Stimulated activated CD4-positive, alpha-beta T cell treated with anti-CD3 and anti-CD28 coated beads, Interleukin-4, amount 100 ng/mL, for 24 hours (primary cell): ENCODE measurements around the gene EPG5.

Source experiments
- DNase-seq: peaks from one replicate; pipeline ENCODE4 v3.0.0-alpha.2; 2020

The EPG5 gene

DNA sequence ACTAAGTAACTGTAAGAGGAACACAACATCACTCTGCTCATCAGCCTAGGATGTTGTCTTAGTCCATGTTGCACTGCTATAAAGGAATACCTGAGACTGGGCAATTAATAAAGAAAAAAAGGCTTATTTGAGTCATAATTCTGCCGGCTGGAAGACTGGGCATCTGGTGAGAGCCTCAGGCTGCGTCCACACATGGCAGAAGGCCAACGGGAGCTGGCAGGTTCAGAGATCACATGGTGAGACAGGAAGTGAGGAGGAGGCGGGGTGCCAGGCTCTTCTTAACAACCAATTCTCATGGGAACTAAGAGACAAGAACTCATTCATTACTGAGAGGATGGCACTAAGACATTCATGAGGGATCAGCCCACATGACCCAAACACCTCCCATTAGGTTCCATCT lies 46.8 kb downstream of the EPG5 start:
- no peak for DNase-seq

DNA sequence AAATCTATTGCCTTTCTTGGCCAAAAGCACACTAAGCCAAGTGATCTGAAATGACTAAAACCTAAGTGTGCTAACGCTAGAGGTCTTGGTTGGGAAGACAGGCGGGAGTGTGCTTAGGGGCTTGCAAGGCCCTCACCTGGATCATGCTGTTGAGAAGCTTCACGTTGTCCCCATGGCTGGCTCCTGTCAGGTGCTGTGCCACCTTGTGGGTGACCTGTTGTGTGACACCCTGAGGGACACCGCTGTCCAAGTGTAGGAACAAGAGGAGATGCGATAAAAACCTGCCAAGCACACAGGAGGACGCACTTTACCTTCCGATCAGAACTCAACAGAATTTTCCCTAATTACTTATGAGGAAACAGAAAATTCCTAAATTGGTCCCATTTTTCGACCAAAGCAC lies 50.8 kb downstream of the EPG5 start:
- no peak for DNase-seq

DNA sequence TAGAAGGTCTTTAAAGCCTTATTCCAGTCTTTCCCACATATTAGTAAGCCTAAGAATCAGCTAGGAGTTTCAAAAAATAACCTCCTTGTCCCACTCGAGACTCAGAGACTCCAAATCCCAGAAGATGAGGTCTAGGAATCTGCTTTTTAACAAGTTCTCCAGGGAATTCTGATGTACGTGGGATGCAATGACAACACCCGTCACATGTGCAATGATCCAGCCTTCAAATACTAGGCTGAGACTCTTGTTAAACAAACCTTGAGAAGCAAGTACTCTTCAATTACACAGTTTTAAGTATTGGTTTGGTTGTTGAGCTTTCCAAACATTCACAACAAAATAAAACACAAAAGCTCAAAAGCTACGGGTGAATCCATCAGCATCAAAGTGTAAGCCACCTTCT lies 53.9 kb downstream of the EPG5 start:
- DNase-seq: no peak

DNA sequence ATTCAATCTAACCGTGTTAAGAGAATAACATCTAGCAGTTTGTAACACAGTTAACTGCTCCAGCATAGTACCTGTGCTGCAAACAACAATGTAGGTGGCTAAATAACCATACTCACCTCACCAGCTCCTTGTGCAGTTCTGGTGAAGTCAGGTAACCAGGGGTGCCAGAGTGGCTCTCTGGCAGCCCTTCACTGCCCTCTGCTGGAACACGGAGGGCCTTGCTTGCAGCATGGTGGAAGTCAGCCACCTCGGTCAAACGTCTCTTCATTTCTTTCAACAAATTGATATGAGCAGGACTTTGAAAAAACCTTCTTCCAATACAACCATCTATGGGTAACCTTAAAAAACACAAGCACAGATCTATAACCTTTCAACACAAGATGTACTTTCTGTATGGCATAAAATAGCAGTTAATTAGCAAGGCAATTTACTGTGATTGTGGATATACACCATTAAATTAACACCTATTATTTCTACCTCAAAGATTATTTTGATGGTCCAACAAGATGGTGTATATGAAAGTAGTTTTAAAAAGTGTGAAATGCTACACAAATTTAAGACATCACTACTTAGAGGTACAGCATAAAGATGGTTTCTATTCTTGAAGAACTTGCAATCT lies 56.6 kb downstream of the EPG5 start:
- peak; percentile 74 for DNase-seq

DNA sequence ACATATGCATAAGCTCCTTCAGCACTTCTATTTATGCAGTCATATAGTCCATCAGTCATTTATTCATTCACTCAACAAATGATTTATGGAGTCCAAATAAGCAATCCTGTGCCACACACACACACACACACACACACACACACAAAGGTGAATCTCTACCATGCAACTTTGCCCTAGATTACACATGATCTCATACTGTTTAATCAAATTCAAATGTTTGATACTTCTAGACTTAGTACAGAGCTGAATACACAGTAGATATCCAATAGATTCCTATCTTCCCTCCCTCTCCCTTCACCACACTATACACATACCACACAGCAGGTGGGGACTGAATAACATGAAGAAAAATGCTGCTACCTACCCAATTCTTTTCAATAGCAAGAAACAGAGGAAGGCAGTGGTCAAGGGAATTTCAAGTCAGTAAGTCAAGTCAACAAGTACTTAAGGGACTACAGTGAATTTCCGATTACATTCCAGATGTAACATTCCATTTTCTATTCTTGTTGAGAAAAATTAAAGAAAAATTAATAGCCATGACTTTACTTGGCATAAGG lies 65.4 kb downstream of the EPG5 start:
- DNase-seq: no peak

DNA sequence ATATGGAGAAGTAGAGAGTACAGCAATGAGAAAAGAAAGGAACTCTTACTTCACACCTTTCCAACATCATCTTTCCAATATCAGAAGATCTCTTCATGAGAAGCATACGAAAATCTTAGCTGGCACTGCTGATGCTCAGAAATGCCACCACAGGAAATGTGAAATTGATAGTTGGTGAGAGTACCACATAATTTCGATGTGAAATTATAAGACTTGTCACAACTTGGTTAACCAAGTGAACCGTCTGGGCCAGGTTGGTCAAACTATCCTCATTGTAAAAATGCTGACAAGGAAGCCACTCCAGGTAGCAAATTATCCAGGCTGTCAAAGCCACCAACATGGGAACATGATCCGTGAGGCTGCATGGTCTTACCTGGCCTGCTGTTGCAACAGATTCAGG lies 66.5 kb downstream of the EPG5 start:
- DNase-seq: no peak

DNA sequence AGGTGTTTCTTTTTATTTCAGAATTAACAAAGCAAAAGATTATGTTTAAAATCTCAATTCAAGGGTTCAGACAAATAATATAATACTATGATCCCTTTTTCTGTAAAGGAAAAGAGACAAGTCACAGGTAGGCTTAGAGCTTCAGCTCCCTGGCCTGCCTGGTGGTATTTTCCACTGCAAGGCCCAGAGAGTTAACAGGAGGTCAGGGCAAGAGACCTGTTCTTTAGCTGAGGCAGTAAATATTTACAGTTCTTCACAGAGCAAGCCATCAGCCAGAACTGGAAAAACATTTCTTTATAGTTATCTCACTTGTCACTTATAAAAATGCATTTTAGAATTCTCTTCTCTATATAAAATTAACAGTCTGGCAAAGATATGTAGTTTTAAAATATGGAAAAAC lies 70.1 kb downstream of the EPG5 start:
- no peak for DNase-seq

DNA sequence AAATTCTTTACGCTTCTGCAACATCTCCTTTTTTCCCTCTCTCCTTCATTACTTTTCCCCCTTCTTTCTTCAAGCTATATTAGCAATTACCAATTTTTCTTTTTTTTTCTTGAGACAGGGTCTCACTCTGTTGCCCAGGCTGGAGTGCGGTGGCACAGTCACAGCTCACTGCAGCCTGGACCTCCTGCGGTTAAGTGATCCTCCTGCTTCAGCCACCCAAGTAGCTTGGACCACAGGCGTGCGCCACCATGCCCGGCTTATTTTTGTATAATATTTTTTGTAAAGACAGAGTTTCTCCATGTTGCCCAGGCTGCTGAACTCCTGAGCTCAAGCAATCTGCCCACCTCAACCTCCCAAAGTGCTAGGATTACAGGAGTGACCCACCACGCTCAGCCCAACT lies 70.7 kb downstream of the EPG5 start:
- DNase-seq: no peak

DNA sequence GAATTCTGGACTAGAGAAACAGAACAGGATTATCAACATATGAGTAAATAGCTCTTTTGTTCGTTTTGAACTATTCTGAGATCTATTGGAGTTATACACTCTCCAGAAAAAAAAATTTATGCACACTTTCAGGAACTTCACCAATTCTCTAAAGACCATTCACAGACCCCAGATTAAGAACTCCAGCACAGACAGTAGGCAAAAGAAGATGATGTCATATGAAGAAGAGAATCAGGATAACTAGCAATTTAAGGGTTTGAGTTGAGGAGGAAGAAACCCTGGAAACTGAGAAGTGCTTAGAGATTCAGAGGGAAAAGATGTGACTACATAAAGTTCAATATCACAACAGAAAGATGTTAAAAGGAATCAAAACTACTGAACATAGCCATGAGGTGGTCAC lies 71.8 kb downstream of the EPG5 start:
- no peak for DNase-seq

DNA sequence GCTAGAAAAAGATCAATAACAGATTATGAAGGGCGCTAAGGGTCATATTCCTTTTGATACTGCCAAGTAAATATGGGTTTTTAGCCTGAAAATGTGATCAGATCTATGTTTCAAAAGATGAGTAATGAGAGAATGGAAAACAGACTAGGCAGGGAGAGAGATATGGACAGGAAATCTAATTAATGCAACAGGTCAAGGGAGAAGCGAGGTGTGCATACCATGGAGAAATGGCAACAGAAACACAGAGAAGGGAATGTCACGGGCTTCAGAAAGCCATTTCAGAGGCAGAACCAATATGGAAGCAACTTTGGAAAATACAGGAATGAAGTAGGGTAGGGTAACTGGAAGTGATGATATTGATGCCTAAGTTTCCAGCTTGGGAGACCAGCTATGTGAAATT lies 72.3 kb downstream of the EPG5 start:
- no peak for DNase-seq

DNA sequence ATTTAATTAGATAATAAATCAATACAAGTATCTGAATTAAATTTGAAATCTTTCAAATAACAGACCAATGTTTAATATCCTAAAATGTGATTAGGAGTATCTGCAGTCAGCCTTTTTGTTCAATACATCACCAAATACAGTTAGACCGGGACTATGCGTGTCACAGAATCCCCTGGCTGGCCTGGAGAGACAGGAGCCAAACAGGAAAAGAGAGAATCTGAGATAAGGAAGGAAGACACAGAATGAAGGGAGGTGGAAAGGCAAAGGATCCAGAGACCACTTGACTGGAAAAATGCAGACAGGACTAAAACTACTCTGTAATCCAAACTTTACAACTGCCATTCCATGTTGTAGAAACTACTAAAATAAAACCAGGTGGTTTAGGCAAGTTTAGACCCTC lies 75.3 kb downstream of the EPG5 start:
- no peak for DNase-seq

DNA sequence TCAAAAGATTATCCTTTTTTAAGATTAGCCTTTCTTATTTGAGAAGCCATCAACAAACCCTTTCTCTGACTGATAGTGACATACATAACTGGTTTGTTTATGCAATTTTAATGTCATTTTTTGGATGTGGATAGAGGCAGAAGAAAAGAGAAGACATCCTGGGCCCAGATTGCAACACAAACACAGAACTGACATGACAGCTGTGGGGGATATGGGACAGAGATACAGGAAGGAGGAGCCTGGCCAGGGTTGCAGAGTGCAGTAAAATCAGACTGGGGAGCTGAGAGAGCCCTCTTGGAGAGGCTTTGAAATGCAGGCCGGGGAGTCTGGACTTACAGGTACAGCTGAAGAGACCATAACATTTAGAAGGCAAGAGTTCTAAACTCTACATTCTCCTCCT lies 76.5 kb downstream of the EPG5 start:
- no peak for DNase-seq

DNA sequence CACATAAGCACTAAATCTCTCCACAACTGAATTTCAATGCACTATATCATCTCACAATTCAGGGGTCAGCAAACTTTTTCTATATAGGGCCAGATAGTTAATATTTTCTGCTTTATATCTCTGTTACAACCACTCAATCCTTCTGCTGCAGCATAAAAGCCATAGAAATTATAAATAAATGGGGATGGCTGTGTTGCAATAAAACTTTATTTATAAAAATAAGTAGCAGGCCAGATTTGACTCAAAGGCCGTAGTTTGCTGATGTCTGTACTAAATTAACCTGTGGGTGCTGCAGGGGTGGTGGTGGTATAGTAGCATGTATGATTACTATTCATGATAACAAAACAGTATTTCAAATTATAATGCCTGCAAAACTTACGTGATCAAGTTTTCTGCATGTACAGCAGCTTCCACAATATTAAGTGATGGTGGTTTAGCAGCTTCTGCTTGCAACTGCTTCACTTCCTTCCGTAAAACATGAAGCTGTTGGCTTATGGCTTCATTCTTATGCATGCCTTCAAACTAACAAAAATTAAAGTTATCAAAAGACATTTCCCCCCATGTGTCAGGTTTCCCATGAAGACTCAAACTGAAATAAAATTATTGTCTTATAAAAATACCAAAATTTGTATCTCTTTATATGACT lies 77.6 kb downstream of the EPG5 start:
- DNase-seq: no peak

DNA sequence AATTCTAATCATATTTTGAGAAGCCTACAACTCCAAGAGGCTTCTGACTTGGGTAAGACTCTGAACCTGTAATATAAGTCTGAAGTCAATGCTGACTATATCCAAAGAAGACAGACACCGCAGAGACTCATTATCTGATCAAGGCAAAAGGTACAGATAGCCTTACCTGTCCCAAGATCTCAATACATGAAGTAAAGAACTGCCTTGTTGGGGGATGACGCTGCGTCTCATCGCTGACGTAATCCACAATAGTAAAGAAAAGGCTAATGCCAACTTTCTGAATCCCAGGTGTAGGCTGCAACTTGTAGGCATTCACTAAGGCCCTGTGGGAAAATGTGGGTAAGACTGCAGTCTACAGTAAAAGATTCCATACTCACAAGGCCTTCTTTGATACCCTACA lies 79.5 kb downstream of the EPG5 start:
- DNase-seq: no peak

DNA sequence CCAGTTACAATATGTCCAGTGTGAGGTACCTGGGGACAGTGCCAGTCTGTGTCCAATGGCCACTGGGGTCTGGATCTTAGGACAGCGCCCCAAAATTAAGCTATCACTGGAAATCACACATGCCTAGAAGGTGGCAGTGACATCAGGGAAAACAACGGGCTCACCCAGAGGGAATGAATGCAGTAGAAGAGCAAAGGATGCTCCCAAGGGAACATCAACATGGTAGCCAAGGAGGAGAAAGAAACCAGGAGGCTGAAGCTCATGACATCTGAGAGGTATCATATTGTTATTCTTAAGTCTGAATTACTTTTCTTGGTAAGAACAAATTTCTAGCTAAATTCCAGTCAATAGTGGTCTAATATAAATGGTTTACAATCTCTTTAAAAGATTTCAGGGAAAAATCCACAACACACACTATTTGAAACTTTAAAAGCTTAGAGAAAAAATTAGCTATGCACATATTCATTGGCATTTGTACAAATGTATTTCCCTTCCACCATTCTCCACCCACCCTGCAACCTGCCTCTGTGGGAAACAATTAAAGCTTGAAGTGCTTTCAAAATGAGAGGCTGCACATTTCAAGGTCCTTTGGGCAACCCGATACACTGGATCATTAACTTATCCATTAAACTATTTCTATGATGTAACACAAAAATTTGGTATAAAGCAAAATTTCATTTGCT lies 86.1 kb downstream of the EPG5 start:
- no peak for DNase-seq

DNA sequence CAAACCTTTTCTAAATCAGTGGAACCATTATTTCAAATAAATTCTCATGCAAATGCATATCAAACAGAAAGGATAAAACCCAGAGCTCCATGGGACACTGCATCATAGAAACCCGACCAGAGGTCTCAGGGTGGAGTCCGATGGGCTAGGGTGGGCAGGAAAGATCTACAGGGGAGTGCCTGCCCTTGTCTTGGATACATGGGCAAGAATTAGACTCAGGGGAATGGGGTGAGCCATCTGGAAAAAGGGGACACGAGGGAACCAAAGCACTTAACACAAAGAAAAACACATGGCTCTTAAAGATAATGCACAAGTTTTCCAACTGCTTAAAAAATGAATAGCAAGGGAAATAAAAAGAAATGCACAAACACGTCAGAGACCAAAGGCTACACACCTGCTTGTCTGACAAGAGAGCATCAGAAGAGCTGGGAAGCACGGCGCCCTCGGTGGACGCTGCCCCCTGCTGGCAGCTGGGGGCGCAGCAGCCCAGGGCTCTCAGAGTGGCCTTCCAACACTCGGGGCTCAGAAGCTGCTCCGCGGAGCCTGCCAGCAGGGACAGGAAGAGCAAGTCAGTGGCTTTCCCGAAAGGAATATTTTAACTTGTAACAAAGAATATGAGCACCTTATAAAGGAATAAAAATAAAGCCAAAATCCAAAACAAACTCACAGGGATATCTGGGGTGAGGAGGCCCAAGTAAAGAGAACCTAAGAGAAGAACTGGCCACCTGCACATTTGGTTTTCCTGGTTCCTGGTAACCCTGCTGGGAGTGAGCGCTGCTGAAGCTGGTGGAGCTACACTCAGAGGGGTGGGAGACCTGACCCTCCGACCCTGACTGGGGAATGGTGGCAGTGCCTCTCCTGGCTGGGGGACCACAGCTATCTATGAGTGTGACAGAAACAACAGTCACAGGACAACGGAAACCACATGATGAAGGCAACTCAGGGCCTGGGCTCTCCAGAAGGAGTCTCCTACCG lies 87.2 kb downstream of the EPG5 start:
- peak; percentile 73 for DNase-seq

DNA sequence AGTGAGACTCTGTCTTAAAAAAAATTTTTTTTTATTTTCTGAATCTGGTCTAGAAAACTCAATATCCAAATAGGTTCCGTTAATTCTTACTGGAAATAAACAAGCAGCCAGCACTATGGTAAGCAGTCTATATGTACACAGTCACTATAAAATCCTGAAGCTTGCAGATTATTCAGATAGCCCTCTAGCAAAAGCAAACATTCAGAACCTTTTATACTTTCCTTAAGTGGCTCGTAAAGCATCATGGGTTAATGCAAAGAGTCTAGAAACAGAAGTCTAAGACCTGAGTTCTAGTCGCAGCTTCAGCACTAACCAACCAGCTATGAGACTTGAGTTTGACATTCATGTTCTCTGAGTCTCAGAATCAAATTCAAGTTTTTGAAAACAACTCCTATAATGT lies 89.7 kb downstream of the EPG5 start:
- no peak for DNase-seq

DNA sequence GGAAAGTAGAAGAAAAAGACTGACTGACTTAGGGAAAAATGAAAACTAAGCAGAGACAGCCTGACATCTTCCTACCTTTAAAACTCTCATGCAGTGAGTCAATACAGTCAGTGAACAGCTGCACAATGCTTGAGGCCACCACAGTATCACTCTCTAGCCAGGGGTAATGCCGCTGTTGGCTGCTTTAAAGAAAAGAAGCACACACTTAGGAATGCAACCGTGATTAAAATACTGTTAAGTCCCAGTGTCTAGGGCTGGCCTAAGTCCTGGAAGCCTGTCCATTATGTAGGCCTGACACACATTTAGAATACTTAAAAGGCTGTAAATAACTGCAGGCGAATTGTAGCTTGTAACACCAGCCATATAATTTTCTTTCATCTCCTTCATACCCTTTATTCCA lies 91.0 kb downstream of the EPG5 start:
- no peak for DNase-seq

DNA sequence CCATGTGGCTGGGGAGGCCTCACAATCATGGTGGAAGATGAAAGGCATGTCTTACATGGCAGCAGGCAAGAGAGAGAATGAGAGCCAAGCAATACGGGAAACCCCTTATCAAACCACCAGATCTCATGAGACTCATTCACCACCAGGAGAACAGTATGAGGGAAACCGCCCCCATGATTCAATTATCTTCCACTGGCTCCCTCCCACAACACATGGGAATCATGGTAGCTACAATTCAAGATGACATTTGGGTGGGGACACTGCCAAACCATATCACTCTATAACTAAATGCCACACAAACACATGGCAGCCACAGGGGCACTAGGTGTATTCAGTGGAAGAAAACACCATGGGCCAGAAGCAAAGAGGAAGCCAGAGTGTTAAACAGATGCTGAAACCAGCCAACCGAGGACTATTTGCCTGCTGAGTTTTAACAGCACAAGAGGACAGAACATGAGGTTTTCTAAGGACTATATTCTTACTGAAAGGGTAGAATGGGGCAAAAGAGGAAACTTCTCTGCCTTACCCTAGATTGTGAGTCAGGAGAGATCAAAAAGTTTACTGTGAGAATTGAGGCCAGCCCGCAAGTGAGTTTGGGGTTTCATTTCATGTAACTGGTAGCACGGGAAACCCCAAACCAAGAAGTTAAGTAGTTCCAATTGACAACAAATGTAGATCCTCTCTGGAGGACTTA lies 92.5 kb downstream of the EPG5 start:
- DNase-seq: peak; percentile 72

DNA sequence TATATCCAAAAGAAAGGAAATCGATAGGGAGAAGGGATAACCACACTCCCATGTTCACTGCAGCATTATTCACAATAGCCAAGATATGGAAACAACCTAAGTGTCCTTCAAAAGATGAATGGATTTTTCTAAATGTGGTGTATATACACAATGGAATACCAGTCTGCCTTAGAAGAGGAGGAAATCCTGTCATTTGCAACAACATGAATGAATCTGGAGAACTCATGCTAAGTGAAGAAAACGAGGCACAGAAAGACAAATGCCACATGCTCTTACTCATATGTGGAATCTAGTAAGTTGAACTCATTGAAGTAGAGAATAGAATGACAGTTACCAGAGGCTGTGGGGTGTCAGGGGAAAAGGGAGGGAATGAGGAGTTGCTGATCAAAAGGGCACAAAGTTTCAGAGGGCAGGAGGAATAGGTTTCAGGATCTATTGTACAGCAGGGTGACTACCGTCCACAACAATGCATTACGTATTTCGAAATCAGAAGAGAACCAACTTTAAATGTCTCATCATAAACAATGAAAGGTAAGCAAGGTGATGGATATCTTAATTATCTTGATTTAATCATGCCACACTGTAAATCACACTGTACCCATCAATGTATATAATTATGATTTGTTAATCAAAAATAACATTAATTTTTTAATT lies 95.6 kb downstream of the EPG5 start:
- DNase-seq: no peak

DNA sequence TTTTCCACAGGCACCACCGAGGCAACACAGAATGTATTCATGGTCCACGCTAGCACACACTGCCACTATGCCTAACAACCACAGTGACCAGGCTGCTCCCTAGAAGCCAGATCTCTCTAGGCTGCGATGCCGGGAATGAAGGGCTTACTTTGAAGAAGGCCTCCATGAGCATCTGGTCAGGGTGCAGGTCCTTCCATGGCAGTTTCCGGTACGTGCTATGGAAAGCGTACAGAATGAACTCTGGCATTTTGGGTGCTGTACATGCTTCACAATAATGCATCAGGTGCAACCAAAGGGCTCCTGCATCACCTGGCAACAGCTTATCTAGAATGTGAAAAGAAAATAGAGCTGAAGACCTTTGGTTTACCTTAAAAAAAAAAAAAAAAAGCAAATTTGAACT lies 96.7 kb downstream of the EPG5 start:
- DNase-seq: no peak

DNA sequence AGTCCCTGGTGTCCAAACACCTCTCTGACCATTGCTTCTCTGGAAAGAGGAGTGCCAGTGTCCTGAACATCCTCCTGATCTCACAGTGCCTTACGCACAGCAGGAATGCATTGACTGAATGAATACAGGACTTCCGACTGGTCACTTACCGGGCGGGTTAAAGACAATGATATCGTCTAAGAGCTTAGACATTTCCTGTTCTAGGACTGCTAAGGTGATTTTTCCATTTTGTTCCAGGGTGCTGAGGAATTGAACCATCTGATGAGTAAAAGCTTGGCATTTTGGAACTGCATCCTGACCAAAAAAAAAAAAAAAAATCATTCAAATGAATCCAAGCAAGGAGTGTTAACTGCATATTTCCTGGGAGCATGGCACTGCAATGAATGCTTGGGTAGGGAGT lies 101.7 kb downstream of the EPG5 start:
- DNase-seq: no peak
